ENCODE measurements around the gene KRTAP5-8. TPM values are rescaled to one million over a fixed set of nuclear protein-coding genes. Genes with fewer than 3 reads are reported as not detected.
A peak's percentile ranks its signal among the peaks of the same experiment; 100 is the strongest.
"Not testable (repeated sequence)": the region's sequence is repeated elsewhere in the genome, so short reads cannot be mapped to it uniquely, and the experiment has no call there.

The KRTAP5-8 gene
- total and polyA plus RNA-seq, 9 of the 15 experiments (the other 6 are each of a cell fraction or from before 2014, with no cell fraction given), result not detected

DNA sequence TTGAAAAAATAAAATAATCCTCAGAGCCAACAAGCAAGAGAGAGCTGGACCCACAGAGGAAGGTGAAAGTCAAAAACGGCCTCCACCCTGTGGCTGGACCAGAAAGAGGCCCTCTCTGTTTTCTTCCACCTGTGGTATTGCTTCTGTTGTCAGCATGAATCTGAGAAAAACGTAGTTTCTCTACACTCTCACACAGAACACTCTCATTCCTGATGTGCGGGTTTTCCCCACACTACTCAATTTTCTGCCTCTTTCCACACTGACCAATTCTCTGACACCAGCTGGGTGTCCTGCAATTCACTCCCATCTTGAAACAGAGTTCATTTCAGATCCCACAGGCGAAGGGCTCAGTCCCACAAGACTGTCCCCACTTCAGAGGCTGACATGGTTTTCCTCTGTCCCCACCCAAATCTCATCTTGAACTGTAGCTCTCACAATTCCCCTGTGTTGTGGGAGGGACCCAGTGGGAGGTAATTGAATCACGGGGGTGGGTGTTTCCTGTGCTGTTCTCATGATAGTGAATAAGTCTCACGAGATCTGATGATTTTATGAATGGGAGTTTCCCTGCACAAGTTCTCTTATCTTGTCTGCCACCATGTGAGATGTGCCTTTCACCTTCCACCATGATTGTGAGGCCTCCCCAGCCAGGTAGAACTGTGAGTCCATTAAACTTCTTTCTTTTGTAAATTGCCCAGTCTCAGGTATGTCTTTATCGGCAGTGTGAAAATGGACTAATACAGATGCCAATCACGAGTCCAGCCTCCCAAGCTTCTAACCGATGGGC lies 2.9 kb downstream of the KRTAP5-8 start:
- H3K27me3 ChIP-seq (ENCODE audit: control insufficient read depth in 2 of 2, insufficient read depth in 2 of 2, low read length in 2 of 2), result peaks cover 43 to 57% of the 10 kb centered on the region in 2 experiments; a peak in 4 of 5 replicates
- WGBS (ENCODE audit: insufficient coverage, low coverage, missing lambda C conversion rate), result 2% methylated on average over 9 of the region's 9 CpGs
- H3K4me1 ChIP-seq (replicated peaks in 1 of 2; ENCODE audit: control insufficient read depth in 2 of 2, insufficient read depth in 2 of 2, low read length in 2 of 2); BruUV-seq (replicated peaks); H3K36me3 ChIP-seq (ENCODE audit: control insufficient read depth, insufficient read depth, low read length); H3K9me1 ChIP-seq (ENCODE audit: control insufficient read depth, insufficient read depth, low read length); intact Hi-C loops (cut with micrococcal nuclease); H3K79me2 ChIP-seq (ENCODE audit: control insufficient read depth, insufficient read depth, low read length); H2AFZ ChIP-seq (ENCODE audit: low read depth, low read length); H3K9me3 ChIP-seq (replicated peaks; ENCODE audit: control insufficient read depth, insufficient read depth, low read depth, low read length); in situ Hi-C loops (cut with MboI); H3K4me3 ChIP-seq; ATAC-seq; CTCF ChIA-PET (ENCODE audit: low intra/inter-chr PET ratio); H3K27ac ChIP-seq (ENCODE audit: extremely low read depth, low read depth, low read length); DNase-seq (ENCODE audit: extremely low read depth in 1 of 4, low spot score in 3 of 4); H3K9ac ChIP-seq (ENCODE audit: insufficient read depth in 1 of 2, low read depth in 2 of 2, low read length in 2 of 2); H4K20me1 ChIP-seq (replicated peaks; ENCODE audit: control insufficient read depth, insufficient read depth, low read length); FAIRE-seq; H3K4me2 ChIP-seq (ENCODE audit: insufficient read depth, low read length): not testable (repeated sequence)
- POLR2A ChIA-PET, result interaction anchor here (0.7 kb wide), 1 partner anchor 156 kb away, joined by 3 read pairs; no protein-coding TSS in a partner anchor

DNA sequence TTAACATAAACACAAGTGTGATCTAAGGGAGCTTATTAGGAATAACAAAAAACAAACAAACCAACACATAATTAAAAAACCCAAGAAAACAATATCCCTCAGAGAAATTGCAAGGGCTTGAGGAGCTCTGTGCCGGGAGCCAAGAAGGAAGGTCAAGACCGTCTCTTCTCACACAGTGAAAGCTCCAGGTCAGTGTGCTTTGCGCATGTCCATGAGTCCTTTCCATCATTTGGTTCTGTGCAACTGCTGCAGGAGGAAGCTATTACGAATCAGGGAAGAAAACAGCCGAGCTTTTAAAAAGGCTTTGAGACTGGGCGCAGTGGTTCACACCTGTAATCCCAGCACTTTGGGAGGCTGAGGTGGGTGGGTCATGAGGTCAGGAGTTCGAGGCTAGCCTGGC lies 4.6 kb downstream of the KRTAP5-8 start:
- no peak for ATAC-seq
- BruUV-seq (replicated peaks), result no TSS peak
- Histone ChIP-seq H3K9me1 (ENCODE audit: control insufficient read depth, insufficient read depth, low read length) (no peaks in the 10 kb centered on the region), H3K4me3 (no peak overlapping the region), H4K20me1 (replicated peaks; ENCODE audit: control insufficient read depth, insufficient read depth, low read length) (no peaks in the 10 kb centered on the region), H3K27me3 (ENCODE audit: control insufficient read depth in 2 of 2, insufficient read depth in 2 of 2, low read length in 2 of 2) (peaks cover 48 to 74% of the 10 kb centered on the region in 2 experiments), H3K36me3 (ENCODE audit: control insufficient read depth, insufficient read depth, low read length) (no peaks in the 10 kb centered on the region), H2AFZ (ENCODE audit: low read depth, low read length) (no peak overlapping the region), H3K27ac (ENCODE audit: extremely low read depth, low read depth, low read length) (no peak overlapping the region), H3K4me2 (ENCODE audit: insufficient read depth, low read length) (no peak overlapping the region), H3K9me3 (replicated peaks; ENCODE audit: control insufficient read depth, insufficient read depth, low read depth, low read length) (peaks cover 2% of the 10 kb centered on the region; the same call in 1 of the 2 replicates), H3K9ac (ENCODE audit: insufficient read depth in 1 of 2, low read depth in 2 of 2, low read length in 2 of 2) (no peak overlapping the region), H3K79me2 (ENCODE audit: control insufficient read depth, insufficient read depth, low read length) (no peaks in the 10 kb centered on the region), H3K4me1 (replicated peaks in 1 of 2; ENCODE audit: control insufficient read depth in 2 of 2, insufficient read depth in 2 of 2, low read length in 2 of 2) (peaks cover 0 to 4% of the 10 kb centered on the region in 2 experiments; a peak in 1 of 5 replicates)
- ChIA-PET POLR2A (no interaction called here), CTCF (ENCODE audit: low intra/inter-chr PET ratio) (no interaction called here)
- intact Hi-C loops (cut with micrococcal nuclease) (no loop called here), in situ Hi-C loops (cut with MboI) (no loop called here)
- TF ChIP-seq NRF1 (conservative IDR thresholded peaks at IDR 0.05 in 1 of 2, IDR thresholded peaks at IDR 0.05 in 1 of 2), result peak; percentile 76 to 78
- no peak for TF ChIP-seq ARID3B (CRISPR knock-in tag; IDR thresholded peaks at IDR 0.05; ENCODE audit: borderline replicate concordance)
- no peak for FAIRE-seq
- no peak for DNase-seq (ENCODE audit: extremely low read depth in 1 of 4, low spot score in 3 of 4)
- WGBS (ENCODE audit: insufficient coverage, low coverage, missing lambda C conversion rate), result 3% methylated on average over 7 of the region's 7 CpGs
